HepG2 (cell line): ENCODE measurements around the gene LITAF. TPM values are rescaled to one million over a fixed set of nuclear protein-coding genes. Genes with fewer than 3 reads are reported as not detected.

Experiments
- ELF3 ChIP-seq: IDR thresholded peaks from 2 replicates; pipeline ENCODE4 v1.6.1; 2016; ENCODE audit warnings: missing genetic modification reagents, missing compliant biosample characterization
- ELF4 ChIP-seq: sonication (generic); formaldehyde crosslinking; IDR thresholded peaks from 2 replicates; pipeline ENCODE4 v1.5.0; 2020; ENCODE audit warnings: missing genetic modification reagents, mild to moderate bottlenecking, moderate library complexity, borderline replicate concordance
- FOXA1 ChIP-seq, 2 experiments: fragments of 450-650 bp in 1 of 2; sonication (generic) in 1 of 2; formaldehyde crosslinking in 1 of 2; IDR thresholded peaks; 2 replicates each; pipeline versions ENCODE4 v1.4.0 to v1.6.1; 2016 to 2020; ENCODE audit warnings: missing genetic modification reagents in 1 of 2
- FOXK1 ChIP-seq: sonication (generic); formaldehyde crosslinking; IDR thresholded peaks from 2 replicates; pipeline ENCODE4 v1.4.0; 2020; ENCODE audit warnings: low read depth, missing genetic modification reagents, borderline replicate concordance
- HNF4G ChIP-seq, 2 experiments: sonication (generic) in 1 of 2; formaldehyde crosslinking in 1 of 2; IDR thresholded peaks; 2 replicates each; pipeline versions ENCODE4 v1.4.0 to v1.6.1; 2011 to 2020; ENCODE audit warnings: borderline replicate concordance in 2 of 2, low read depth in 2 of 2, mild to moderate bottlenecking in 2 of 2, low read length in 1 of 2, missing genetic modification reagents in 1 of 2, moderate library complexity in 1 of 2
- HOXA3 ChIP-seq: sonication (generic); formaldehyde crosslinking; IDR thresholded peaks from 2 replicates; pipeline ENCODE4 v1.5.0; 2020; ENCODE audit warnings: missing genetic modification reagents
- ISX ChIP-seq: sonication (generic); formaldehyde crosslinking; conservative IDR thresholded peaks from 2 replicates; pipeline ENCODE4 v1.5.0; 2020; ENCODE audit warnings: missing genetic modification reagents
- KDM6A ChIP-seq: IDR thresholded peaks from 2 replicates; pipeline ENCODE4 v1.6.1; 2016; ENCODE audit warnings: low read depth
- MED1 ChIP-seq: sonication (generic); formaldehyde crosslinking; IDR thresholded peaks from 2 replicates; pipeline ENCODE4 v1.4.0; 2020; ENCODE audit warnings: missing genetic modification reagents
- MEF2D ChIP-seq: sonication (generic); formaldehyde crosslinking; IDR thresholded peaks from 2 replicates; pipeline ENCODE4 v1.5.1; 2020; ENCODE audit warnings: mild to moderate bottlenecking, missing genetic modification reagents
- MLLT10 ChIP-seq: sonication (generic); formaldehyde crosslinking; IDR thresholded peaks from 2 replicates; pipeline ENCODE4 v1.4.0; 2020; ENCODE audit warnings: missing genetic modification reagents
- RAD21 ChIP-seq: fragments of 450-650 bp; formaldehyde crosslinking; IDR thresholded peaks from 2 replicates; pipeline ENCODE4 v1.5.0; 2020; ENCODE audit warnings: mild to moderate bottlenecking
- SALL1 ChIP-seq: sonication (generic); formaldehyde crosslinking; IDR thresholded peaks from 2 replicates; pipeline ENCODE4 v1.8.0; 2022; ENCODE audit warnings: mild to moderate bottlenecking, missing genetic modification reagents
- THAP11 ChIP-seq: IDR thresholded peaks from 2 replicates; pipeline ENCODE4 v1.6.1; 2016; ENCODE audit warnings: missing biosample characterization, missing genetic modification reagents
- TSC22D2 ChIP-seq: sonication (generic); formaldehyde crosslinking; IDR thresholded peaks from 2 replicates; pipeline ENCODE4 v1.5.1; 2020; ENCODE audit warnings: missing genetic modification reagents, mild to moderate bottlenecking, borderline replicate concordance
- YY1 ChIP-seq: IDR thresholded peaks from 2 replicates; pipeline ENCODE4 v1.6.1; 2011; ENCODE audit warnings: low read length, low read depth, moderate library complexity, mild to moderate bottlenecking; ENCODE audit not compliant: insufficient read depth, insufficient replicate concordance
- ZBTB7A ChIP-seq: sonication (generic); formaldehyde crosslinking; IDR thresholded peaks from 2 replicates; pipeline ENCODE4 v1.8.0; 2022; ENCODE audit warnings: mild to moderate bottlenecking, missing genetic modification reagents
- ZEB1 ChIP-seq: IDR thresholded peaks from 2 replicates; pipeline ENCODE4 v1.6.1; 2012; ENCODE audit warnings: mild to moderate bottlenecking, low read depth, inconsistent platforms; ENCODE audit not compliant: insufficient replicate concordance
- ZNF34 ChIP-seq: sonication (generic); formaldehyde crosslinking; IDR thresholded peaks from 2 replicates; pipeline ENCODE4 v1.4.0; 2020; ENCODE audit warnings: mild to moderate bottlenecking, missing genetic modification reagents, borderline replicate concordance
- ZNF460 ChIP-seq: sonication (generic); formaldehyde crosslinking; IDR thresholded peaks from 2 replicates; pipeline ENCODE4 v1.5.1; 2020; ENCODE audit warnings: missing genetic modification reagents, mild to moderate bottlenecking, borderline replicate concordance
- ZNF615 ChIP-seq: sonication (generic); formaldehyde crosslinking; IDR thresholded peaks from 2 replicates; pipeline ENCODE4 v1.5.0; 2020; ENCODE audit warnings: mild to moderate bottlenecking, missing genetic modification reagents, borderline replicate concordance
- ZNF878 ChIP-seq: sonication (generic); formaldehyde crosslinking; IDR thresholded peaks from 2 replicates; pipeline ENCODE4 v1.8.1; 2023; ENCODE audit warnings: mild to moderate bottlenecking, missing genetic modification reagents, moderate library complexity
- ZSCAN12 ChIP-seq: sonication (generic); formaldehyde crosslinking; IDR thresholded peaks from 2 replicates; pipeline ENCODE4 v1.9.0; 2021; ENCODE audit warnings: mild to moderate bottlenecking, missing genetic modification reagents
- ZSCAN20 ChIP-seq: sonication (generic); formaldehyde crosslinking; IDR thresholded peaks from 2 replicates; pipeline ENCODE4 v1.4.0; 2020; ENCODE audit warnings: missing genetic modification reagents, mild to moderate bottlenecking, borderline replicate concordance
- polyA plus RNA-seq, 8 experiments: library from polyadenylated mRNA; depleted of rRNA in 3 of 8; stranded (reverse) in 7 of 8; unstranded in 1 of 8; fragments of >200 nt; fragmentation: Illumina TruSeq in 4 of 8; extraction: Trizol in 4 of 8; gene quantifications; 2 replicates each; pipeline versions ENCODE4 v1.2.1 to v1.2.3, GENCODE V29; 2011 to 2016; ENCODE audit warnings: low read depth in 4 of 8, missing spikeins in 1 of 8, mixed read lengths in 1 of 8; ENCODE audit not compliant: insufficient read depth in 1 of 8
- total RNA-seq, 5 experiments: library from RNA; depleted of rRNA; stranded (reverse); fragments of >200 nt; fragmentation: Illumina TruSeq; extraction: Trizol; gene quantifications; 2 replicates each; pipeline ENCODE4 v1.2.3, GENCODE V29; 2016; ENCODE audit warnings: low read depth in 1 of 5
- TF ChIP-seq, protein P1 (sequence below): IDR thresholded peaks from 2 replicates; pipeline ENCODE4 v1.6.1; 2016; ENCODE audit warnings: missing genetic modification reagents, missing compliant biosample characterization
- TF ChIP-seq, protein P2 (sequence below): sonication (generic); formaldehyde crosslinking; IDR thresholded peaks from 2 replicates; pipeline ENCODE4 v1.4.0; 2020; ENCODE audit warnings: missing genetic modification reagents
- TF ChIP-seq, protein P3 (sequence below): IDR thresholded peaks from 2 replicates; pipeline ENCODE4 v1.6.1; 2016; ENCODE audit warnings: low read depth, borderline replicate concordance

LITAF gene
- total and polyA plus RNA-seq, 2 of the 13 experiments (the other 11 are each of a cell fraction or from before 2014, with no cell fraction given): 80.1 to 141 TPM

DNA sequence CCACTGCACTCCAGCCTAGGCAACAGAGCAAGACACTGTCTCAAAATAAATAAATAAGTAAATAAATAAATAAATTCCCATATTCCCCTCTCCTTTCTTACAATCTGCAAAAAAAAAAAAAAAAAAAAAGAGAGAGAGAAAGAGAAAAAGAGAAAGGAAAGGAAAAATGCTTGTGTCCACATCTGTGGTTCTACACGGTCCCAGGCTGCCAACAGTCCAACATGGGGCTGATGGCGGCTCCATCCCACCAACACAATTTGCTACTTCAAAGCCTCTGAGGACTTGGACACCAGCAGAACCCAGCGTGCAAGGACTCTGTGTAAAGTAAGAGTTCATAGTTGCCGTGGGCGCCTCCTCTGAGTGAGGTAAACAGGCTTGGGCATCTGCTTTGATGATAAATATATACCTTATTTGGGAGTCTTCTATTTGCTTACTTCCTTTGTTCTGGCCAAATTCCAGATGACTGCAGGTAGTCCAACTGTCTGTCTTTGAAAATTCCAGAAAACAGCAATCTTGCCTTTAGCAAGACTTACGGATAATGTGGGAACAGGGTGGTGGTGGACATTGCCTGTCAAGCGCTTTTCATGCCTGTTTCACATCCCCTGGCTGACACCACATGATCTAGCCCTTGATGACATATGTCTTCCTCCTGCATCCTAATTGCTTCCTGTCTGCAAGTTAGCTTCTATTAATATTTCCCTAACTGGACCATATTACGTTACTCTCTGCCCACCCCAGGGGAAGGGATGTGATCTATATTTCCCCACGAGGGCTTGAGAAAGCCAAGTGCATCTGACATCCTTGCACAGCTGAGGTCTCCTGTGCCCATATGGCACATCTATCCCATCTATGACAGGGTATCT, 10.1 kb downstream of the LITAF start (continued):
- no peak for TF ChIP-seq RAD21
- peak; percentile 81; the same call in 1 of the 2 replicates for TF ChIP-seq SALL1 (CRISPR knock-in tag)
- peak; percentile 83 for TF ChIP-seq FOXK1 (CRISPR knock-in tag)
- TF ChIP-seq ZBTB7A (CRISPR knock-in tag): peak; percentile 32; the same call in 1 of the 2 replicates
- TF ChIP-seq TSC22D2 (CRISPR knock-in tag): 0 out of 2 replicates have a peak, but pooled peaks have one; percentile 50
- TF ChIP-seq ELF4 (CRISPR knock-in tag): 0 out of 2 replicates have a peak, but pooled peaks have one; percentile 46
- TF ChIP-seq HOXA3: peak; percentile 86
- TF ChIP-seq ZSCAN12: 0 out of 2 replicates have a peak, but pooled peaks have one; percentile 86
- TF ChIP-seq, protein P1, sequence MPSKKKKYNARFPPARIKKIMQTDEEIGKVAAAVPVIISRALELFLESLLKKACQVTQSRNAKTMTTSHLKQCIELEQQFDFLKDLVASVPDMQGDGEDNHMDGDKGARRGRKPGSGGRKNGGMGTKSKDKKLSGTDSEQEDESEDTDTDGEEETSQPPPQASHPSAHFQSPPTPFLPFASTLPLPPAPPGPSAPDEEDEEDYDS (CRISPR knock-in tag): no peak
- TF ChIP-seq, protein P2, sequence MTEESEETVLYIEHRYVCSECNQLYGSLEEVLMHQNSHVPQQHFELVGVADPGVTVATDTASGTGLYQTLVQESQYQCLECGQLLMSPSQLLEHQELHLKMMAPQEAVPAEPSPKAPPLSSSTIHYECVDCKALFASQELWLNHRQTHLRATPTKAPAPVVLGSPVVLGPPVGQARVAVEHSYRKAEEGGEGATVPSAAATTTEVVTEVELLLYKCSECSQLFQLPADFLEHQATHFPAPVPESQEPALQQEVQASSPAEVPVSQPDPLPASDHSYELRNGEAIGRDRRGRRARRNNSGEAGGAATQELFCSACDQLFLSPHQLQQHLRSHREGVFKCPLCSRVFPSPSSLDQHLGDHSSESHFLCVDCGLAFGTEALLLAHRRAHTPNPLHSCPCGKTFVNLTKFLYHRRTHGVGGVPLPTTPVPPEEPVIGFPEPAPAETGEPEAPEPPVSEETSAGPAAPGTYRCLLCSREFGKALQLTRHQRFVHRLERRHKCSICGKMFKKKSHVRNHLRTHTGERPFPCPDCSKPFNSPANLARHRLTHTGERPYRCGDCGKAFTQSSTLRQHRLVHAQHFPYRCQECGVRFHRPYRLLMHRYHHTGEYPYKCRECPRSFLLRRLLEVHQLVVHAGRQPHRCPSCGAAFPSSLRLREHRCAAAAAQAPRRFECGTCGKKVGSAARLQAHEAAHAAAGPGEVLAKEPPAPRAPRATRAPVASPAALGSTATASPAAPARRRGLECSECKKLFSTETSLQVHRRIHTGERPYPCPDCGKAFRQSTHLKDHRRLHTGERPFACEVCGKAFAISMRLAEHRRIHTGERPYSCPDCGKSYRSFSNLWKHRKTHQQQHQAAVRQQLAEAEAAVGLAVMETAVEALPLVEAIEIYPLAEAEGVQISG (CRISPR knock-in tag): peak; percentile 53
- peak; percentile 37; the same call in 1 of the 2 replicates for TF ChIP-seq ELF3 (CRISPR knock-in tag)
- peak; percentile 73 for TF ChIP-seq THAP11
- no peak for TF ChIP-seq ISX (CRISPR knock-in tag)
- TF ChIP-seq ZSCAN20 (CRISPR knock-in tag): no peak
- TF ChIP-seq HNF4G (IDR thresholded peaks at IDR 0.05; ENCODE audit: borderline replicate concordance, low read depth, low read length): peak; percentile 58
- TF ChIP-seq HNF4G (CRISPR knock-in tag; IDR thresholded peaks at IDR 0.05; ENCODE audit: borderline replicate concordance, low read depth): no peak; the same call in 1 of the 2 replicates
- TF ChIP-seq MEF2D (CRISPR knock-in tag): peak; percentile 63
- TF ChIP-seq ZNF460: no peak
- TF ChIP-seq, protein P3, sequence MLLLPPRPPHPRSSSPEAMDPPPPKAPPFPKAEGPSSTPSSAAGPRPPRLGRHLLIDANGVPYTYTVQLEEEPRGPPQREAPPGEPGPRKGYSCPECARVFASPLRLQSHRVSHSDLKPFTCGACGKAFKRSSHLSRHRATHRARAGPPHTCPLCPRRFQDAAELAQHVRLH (CRISPR knock-in tag): no peak; the same call in 1 of the 2 replicates
- TF ChIP-seq ZNF615 (CRISPR knock-in tag): 0 out of 2 replicates have a peak, but pooled peaks have one; percentile 82
- TF ChIP-seq YY1: peak; percentile 78
- peak; percentile 73 for TF ChIP-seq ZEB1
- peak; percentile 69; the same call in 1 of the 2 replicates for TF ChIP-seq ZNF878 (CRISPR knock-in tag)
- TF ChIP-seq FOXA1 (IDR thresholded peaks at IDR 0.05): no peak
- TF ChIP-seq FOXA1 (CRISPR knock-in tag; IDR thresholded peaks at IDR 0.05): peak; percentile 87
- no peak for TF ChIP-seq MLLT10
- no peak for TF ChIP-seq ZNF34 (CRISPR knock-in tag)
- peak; percentile 87 for TF ChIP-seq MED1 (CRISPR knock-in tag)
- TF ChIP-seq KDM6A (CRISPR knock-in tag): peak; percentile 58
